Astrocyte of the spinal cord (primary cell): ENCODE results near the gene REPS2.

Experiments
- DNase-seq: peaks from one replicate; pipeline ENCODE4 v3.0.0; 2011; ENCODE audit warnings: low read depth, low spot score
- H3K4me3 ChIP-seq: 2 replicates; pipeline ENCODE4 v1.5.1; 2011; ENCODE audit warnings: low read depth, mild to moderate bottlenecking, low read length, moderate library complexity
- in situ Hi-C: cut with HindIII; loops from 2 replicates; pipeline ENCODE4 v1.10.0; 2017; ENCODE audit warnings: low sequenced_read_pairs
- TF ChIP-seq, protein P1 (sequence below): IDR thresholded peaks from 2 replicates; pipeline ENCODE4 v1.5.1; 2012; ENCODE audit warnings: low read depth, mild to moderate bottlenecking, low read length, inconsistent platforms

Gene REPS2

DNA sequence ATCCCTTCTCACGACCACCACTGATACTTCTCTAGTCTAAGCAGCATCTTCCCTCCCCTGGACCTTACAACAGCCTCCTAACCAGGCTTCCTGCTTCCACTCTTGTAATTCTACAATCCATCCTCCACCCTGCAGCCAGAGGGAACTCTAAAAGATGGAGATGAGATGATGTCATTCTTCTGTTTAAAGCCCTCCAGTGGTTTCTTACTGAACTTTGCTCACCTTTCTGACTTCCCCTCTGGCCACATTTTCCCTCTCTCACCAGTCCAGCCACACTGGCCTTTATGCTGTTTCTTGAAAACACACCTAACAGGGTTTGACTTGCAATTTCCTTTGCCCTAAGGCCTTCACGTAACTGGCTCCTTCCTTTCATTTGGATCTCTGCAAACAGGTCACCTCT lies 237.1 kb downstream of the REPS2 start:
- in situ Hi-C loops, result no loop called here
- TF ChIP-seq, protein P1, sequence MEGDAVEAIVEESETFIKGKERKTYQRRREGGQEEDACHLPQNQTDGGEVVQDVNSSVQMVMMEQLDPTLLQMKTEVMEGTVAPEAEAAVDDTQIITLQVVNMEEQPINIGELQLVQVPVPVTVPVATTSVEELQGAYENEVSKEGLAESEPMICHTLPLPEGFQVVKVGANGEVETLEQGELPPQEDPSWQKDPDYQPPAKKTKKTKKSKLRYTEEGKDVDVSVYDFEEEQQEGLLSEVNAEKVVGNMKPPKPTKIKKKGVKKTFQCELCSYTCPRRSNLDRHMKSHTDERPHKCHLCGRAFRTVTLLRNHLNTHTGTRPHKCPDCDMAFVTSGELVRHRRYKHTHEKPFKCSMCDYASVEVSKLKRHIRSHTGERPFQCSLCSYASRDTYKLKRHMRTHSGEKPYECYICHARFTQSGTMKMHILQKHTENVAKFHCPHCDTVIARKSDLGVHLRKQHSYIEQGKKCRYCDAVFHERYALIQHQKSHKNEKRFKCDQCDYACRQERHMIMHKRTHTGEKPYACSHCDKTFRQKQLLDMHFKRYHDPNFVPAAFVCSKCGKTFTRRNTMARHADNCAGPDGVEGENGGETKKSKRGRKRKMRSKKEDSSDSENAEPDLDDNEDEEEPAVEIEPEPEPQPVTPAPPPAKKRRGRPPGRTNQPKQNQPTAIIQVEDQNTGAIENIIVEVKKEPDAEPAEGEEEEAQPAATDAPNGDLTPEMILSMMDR, result no peak
- no peak for DNase-seq
- no peak overlapping the region for H3K4me3 ChIP-seq

DNA sequence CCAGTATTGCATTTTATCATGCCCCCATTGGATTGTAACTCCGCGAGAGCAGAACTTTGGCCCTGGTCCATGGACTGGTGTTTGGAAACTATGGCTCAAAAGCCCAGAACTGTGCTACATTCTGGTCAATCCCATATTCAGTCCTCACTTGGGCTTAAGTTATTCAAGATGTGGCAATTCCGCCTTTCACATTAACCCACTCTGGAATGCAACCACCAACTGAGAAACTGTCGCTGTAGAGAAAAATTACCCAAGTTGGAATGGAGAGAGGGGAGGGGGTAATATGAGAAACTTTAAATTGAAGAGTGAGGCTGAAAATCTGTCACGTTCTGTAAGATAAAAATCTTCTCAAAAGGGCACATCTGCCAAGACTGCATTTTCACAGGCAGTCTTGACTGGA lies 239.0 kb downstream of the REPS2 start:
- DNase-seq, result no peak
- TF ChIP-seq, protein P1, result no peak
- no peak overlapping the region for H3K4me3 ChIP-seq
- in situ Hi-C loops, result no loop called here

DNA sequence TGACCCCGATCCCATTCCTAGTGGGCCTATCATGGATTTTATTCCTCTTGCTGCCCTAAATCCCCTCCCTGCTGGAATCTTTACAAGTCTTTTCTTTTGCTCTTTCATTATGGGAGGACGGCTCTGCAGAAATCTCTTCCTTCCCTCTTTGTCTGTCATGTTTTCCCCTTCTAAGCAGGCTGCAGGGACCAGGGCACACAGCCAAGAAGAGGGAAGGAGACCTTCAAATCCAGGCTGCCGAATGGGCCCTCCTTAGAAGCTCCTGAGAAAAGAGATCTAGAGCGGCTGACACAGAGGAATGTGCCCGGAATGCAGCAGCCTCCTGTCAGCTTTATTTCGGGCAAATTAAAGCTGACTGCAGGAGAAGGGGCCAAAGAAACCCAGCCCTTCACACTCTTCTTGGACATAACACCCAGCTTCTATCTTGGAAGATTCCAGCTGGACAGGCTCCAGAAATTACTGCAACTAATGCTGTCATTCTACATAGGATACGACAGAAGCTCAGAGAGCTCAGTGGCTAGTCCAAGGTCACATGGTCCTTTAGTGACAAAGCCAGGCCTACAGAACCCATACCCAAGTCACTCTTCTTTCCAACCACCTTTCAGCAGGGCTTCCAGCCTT lies 240.8 kb downstream of the REPS2 start:
- no peak overlapping the region for H3K4me3 ChIP-seq
- in situ Hi-C loops, result no loop called here
- TF ChIP-seq, protein P1, result no peak
- DNase-seq, result no peak

DNA sequence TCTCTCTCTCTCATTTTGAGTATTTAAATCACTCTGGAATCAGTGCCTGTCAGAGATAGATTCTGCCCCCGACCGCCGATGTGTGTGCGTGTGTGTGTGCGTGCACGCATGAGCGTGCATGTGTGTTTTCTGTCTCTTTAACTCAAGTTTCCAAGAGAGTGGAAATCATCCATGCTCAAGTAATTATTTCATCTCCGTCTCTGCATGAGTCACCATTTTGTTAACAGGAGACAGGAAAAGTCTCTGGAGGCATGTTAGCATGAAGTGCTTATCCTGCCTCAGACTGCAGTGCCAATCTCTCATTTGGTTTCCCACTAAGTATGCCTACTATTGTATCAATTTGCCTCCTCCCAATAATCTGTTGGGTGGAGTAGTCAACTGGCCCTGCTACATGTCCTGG lies 245.6 kb downstream of the REPS2 start:
- TF ChIP-seq, protein P1, result no peak
- in situ Hi-C loops, result no loop called here
- H3K4me3 ChIP-seq, result no peak overlapping the region
- DNase-seq, result peak; percentile 17
